Measurements from ENCODE around the gene OR5J2.
A peak's percentile ranks its signal among the peaks of the same experiment; 100 is the strongest.

Gene OR5J2

GRCh38 chr11:56163804-56164203 lies 12.6 kb upstream of the OR5J2 start:
- H3K9me3 Mint-ChIP-seq, result no peaks in the 10 kb centered on the region
- H3K27me3 Mint-ChIP-seq (ENCODE audit: low read depth), result no peaks in the 10 kb centered on the region
- H3K4me3 Mint-ChIP-seq, result no peak overlapping the region
- no peak overlapping the region for H3K27ac Mint-ChIP-seq
- no peak for TF ChIP-seq CTCF (IDR thresholded peaks at IDR 0.05; ENCODE audit: unreplicated experiment in 3 of 3)
- H3K4me1 Mint-ChIP-seq, result no peaks in the 10 kb centered on the region
- no peaks in the 10 kb centered on the region for H3K36me3 Mint-ChIP-seq (ENCODE audit: low read depth)

DNA sequence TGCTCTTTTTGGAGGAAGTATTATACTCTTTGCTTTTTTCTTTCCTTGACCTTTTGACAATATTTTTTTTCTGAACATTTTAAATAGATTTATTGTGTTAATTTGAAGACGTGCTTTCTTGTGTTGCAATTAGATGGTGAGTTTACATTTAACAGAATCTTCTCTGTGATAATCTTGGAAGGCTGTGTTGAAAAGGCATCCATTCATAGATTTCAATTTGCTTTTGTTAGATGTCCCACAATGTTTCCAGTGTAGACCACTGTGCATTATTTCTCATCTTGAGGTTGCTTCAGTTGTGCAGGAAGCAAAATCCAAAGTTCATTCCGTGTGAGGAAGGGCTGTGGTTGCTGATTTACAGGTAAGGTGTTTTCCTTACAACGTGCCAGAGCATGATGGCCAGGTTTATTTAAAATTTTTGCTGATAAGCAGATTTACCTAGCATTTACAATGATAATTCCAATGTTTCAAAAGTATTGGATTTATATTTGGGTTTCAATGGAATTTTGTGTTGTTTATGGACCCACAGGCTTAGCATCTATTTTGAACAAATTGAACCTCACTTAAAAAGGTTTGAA lies 4.1 kb upstream of the OR5J2 start:
- no peak for TF ChIP-seq CTCF (IDR thresholded peaks at IDR 0.05; ENCODE audit: unreplicated experiment in 3 of 3)
- Mint-ChIP-seq H3K27me3 (ENCODE audit: low read depth) (no peaks in the 10 kb centered on the region), H3K27ac (peak overlapping the region in 2 of 3 experiments; percentile 72 to 76)

DNA sequence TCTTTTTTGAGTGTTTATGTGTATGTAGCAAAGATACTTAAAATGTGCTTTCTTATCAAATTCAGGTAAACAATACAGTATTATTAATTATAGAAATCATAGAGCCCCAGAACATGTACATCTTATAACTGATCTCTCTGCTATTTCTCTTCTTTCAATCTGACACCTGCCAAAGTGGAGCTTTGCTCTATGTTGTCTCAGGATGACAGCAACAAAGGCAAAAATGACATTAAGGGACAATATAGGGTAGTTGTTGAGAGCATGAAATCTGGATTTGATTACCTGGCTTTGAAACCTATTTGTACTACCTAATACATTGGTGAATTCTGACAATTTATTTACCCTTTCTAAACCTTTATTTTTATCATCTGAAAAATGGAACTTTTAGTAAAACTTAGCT lies 7.0 kb downstream of the OR5J2 start:
- Mint-ChIP-seq H3K4me1 (no peaks in the 10 kb centered on the region), H3K27me3 (ENCODE audit: low read depth) (no peaks in the 10 kb centered on the region), H3K36me3 (ENCODE audit: low read depth) (no peaks in the 10 kb centered on the region), H3K4me3 (no peak overlapping the region), H3K9me3 (peaks cover 3% of the 10 kb centered on the region), H3K27ac (no peak overlapping the region)
- no peak for TF ChIP-seq CTCF (IDR thresholded peaks at IDR 0.05; ENCODE audit: unreplicated experiment in 3 of 3)

More for the DNA sequence above, 4.1 kb upstream of the OR5J2 start:
- no peak overlapping the region for H3K4me3 Mint-ChIP-seq
- no peaks in the 10 kb centered on the region for H3K9me3 Mint-ChIP-seq
- H3K36me3 Mint-ChIP-seq (ENCODE audit: low read depth), result no peaks in the 10 kb centered on the region
- no peaks in the 10 kb centered on the region for H3K4me1 Mint-ChIP-seq

GRCh38 chr11:56188602-56189001 lies 12.2 kb downstream of the OR5J2 start:
- Mint-ChIP-seq H3K4me3 (no peak overlapping the region), H3K9me3 (peaks cover 5% of the 10 kb centered on the region), H3K27ac (no peak overlapping the region), H3K4me1 (no peaks in the 10 kb centered on the region), H3K27me3 (ENCODE audit: low read depth) (no peaks in the 10 kb centered on the region), H3K36me3 (ENCODE audit: low read depth) (no peaks in the 10 kb centered on the region)
- no peak for TF ChIP-seq CTCF (IDR thresholded peaks at IDR 0.05; ENCODE audit: unreplicated experiment in 3 of 3)

GRCh38 chr11:56196705-56197104 lies 20.3 kb downstream of the OR5J2 start:
- H3K36me3 Mint-ChIP-seq (ENCODE audit: low read depth), result no peaks in the 10 kb centered on the region
- no peak for TF ChIP-seq CTCF (IDR thresholded peaks at IDR 0.05; ENCODE audit: unreplicated experiment in 3 of 3)
- no peaks in the 10 kb centered on the region for H3K9me3 Mint-ChIP-seq
- H3K27ac Mint-ChIP-seq, result no peak overlapping the region
- no peaks in the 10 kb centered on the region for H3K4me1 Mint-ChIP-seq
- no peaks in the 10 kb centered on the region for H3K27me3 Mint-ChIP-seq (ENCODE audit: low read depth)
- no peak overlapping the region for H3K4me3 Mint-ChIP-seq

DNA sequence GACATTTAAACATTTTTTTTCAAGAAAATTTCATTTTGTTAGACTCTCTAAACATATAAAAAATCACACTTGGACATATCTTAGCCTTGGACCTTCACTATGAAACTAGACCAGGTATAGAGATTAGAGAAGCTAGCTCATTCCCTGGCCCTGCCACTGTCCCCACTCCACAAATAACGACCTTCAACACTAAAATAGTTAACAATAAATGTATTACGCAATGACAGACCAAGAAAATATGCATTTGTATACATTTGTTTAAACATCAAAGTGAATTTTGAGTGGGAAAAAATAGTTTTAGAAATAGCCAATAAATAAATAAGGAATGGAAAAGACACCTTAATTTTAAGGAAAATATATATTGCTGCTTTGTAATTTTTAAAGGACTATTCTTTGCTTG lies 20.9 kb downstream of the OR5J2 start:
- TF ChIP-seq CTCF (IDR thresholded peaks at IDR 0.05; ENCODE audit: unreplicated experiment in 3 of 3), result no peak
- Mint-ChIP-seq H3K27ac (no peak overlapping the region), H3K27me3 (ENCODE audit: low read depth) (no peaks in the 10 kb centered on the region), H3K9me3 (no peaks in the 10 kb centered on the region), H3K4me3 (no peak overlapping the region), H3K36me3 (ENCODE audit: low read depth) (no peaks in the 10 kb centered on the region), H3K4me1 (no peaks in the 10 kb centered on the region)

Data from nephron (organoid).